T-helper 2 cell (primary cell): ENCODE results near the gene AGXT2.

Experiments used
- DNase-seq, 5 experiments: peaks; one replicate each; pipeline versions ENCODE4 v3.0.0 to v3.0.0-alpha.2; 2012 to 2022

The AGXT2 gene

GRCh38 chr5:34959323-34959722, 88.4 kb downstream of the AGXT2 start:
- peak in 1 of 5 experiments; percentile 51 for DNase-seq

- DNase-seq, result peak in 1 of 5 experiments; percentile 13
These were observed 89.7 kb downstream of the AGXT2 start for GRCh38 chr5:34957857-34958690.

GRCh38 chr5:34957321-34957720, 90.4 kb downstream of the AGXT2 start:
- DNase-seq, result no peak
